Measurements from ENCODE around the gene EBF3. TPM values are rescaled to one million over a fixed set of nuclear protein-coding genes. Genes with fewer than 3 reads are reported as not detected.

The EBF3 gene
- total and polyA plus RNA-seq, 9 of the 15 experiments (the other 6 are each of a cell fraction or from before 2014, with no cell fraction given): not detected

- Histone ChIP-seq H3K4me1 (replicated peaks in 1 of 2; ENCODE audit: control insufficient read depth in 2 of 2, insufficient read depth in 2 of 2, low read length in 2 of 2) (no peaks in the 10 kb centered on the region), H3K27me3 (ENCODE audit: control insufficient read depth in 2 of 2, insufficient read depth in 2 of 2, low read length in 2 of 2) (peaks cover 3 to 47% of the 10 kb centered on the region in 2 experiments; a peak in 3 of 5 replicates), H4K20me1 (replicated peaks; ENCODE audit: control insufficient read depth, insufficient read depth, low read length) (no peaks in the 10 kb centered on the region; the same call in 1 of the 2 replicates), H3K9me1 (ENCODE audit: control insufficient read depth, insufficient read depth, low read length) (no peaks in the 10 kb centered on the region), H3K27ac (ENCODE audit: extremely low read depth, low read depth, low read length) (no peak overlapping the region), H3K9me3 (replicated peaks; ENCODE audit: control insufficient read depth, insufficient read depth, low read depth, low read length) (no peaks in the 10 kb centered on the region), H3K4me2 (ENCODE audit: insufficient read depth, low read length) (no peak overlapping the region), H3K79me2 (ENCODE audit: control insufficient read depth, insufficient read depth, low read length) (no peaks in the 10 kb centered on the region), H3K36me3 (ENCODE audit: control insufficient read depth, insufficient read depth, low read length) (no peaks in the 10 kb centered on the region), H3K4me3 (no peak overlapping the region), H3K9ac (ENCODE audit: insufficient read depth in 1 of 2, low read depth in 2 of 2, low read length in 2 of 2) (no peak overlapping the region), H2AFZ (ENCODE audit: low read depth, low read length) (no peak overlapping the region)
- ChIA-PET CTCF (ENCODE audit: low intra/inter-chr PET ratio) (no interaction called here), POLR2A (no interaction called here)
- intact Hi-C loops (cut with micrococcal nuclease) (no loop called here), in situ Hi-C loops (cut with MboI) (no loop called here)
- 0% methylated on average over 13 of the region's 15 CpGs for WGBS (ENCODE audit: insufficient coverage, low coverage, missing lambda C conversion rate)
- ATAC-seq (no peak), FAIRE-seq (no peak), DNase-seq (ENCODE audit: extremely low read depth in 1 of 4, low spot score in 3 of 4) (no peak)
- TF ChIP-seq CHCHD3 (CRISPR knock-in tag; IDR thresholded peaks at IDR 0.05) (no peak), E2F5 (CRISPR knock-in tag; IDR thresholded peaks at IDR 0.05) (no peak), ZFP1 (CRISPR knock-in tag; IDR thresholded peaks at IDR 0.05) (no peak), KDM2B (CRISPR knock-in tag; IDR thresholded peaks at IDR 0.05) (no peak), FOS (IDR thresholded peaks at IDR 0.05; ENCODE audit: extremely low read depth, insufficient read length) (no peak), TSC22D4 (tag; IDR thresholded peaks at IDR 0.05) (no peak), NR3C1 (CRISPR knock-in tag; IDR thresholded peaks at IDR 0.05) (no peak), NR0B1 (IDR thresholded peaks at IDR 0.05; ENCODE audit: partially characterized antibody) (no peak), HOMEZ (CRISPR knock-in tag; IDR thresholded peaks at IDR 0.05) (no peak), BACH1 (tag; IDR thresholded peaks at IDR 0.05) (no peak), GATAD2B (IDR thresholded peaks at IDR 0.05; ENCODE audit: borderline replicate concordance) (no peak)
- TF ChIP-seq, protein P1, sequence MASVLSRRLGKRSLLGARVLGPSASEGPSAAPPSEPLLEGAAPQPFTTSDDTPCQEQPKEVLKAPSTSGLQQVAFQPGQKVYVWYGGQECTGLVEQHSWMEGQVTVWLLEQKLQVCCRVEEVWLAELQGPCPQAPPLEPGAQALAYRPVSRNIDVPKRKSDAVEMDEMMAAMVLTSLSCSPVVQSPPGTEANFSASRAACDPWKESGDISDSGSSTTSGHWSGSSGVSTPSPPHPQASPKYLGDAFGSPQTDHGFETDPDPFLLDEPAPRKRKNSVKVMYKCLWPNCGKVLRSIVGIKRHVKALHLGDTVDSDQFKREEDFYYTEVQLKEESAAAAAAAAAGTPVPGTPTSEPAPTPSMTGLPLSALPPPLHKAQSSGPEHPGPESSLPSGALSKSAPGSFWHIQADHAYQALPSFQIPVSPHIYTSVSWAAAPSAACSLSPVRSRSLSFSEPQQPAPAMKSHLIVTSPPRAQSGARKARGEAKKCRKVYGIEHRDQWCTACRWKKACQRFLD (CRISPR knock-in tag; IDR thresholded peaks at IDR 0.05): no peak
- TF ChIP-seq, protein P2, sequence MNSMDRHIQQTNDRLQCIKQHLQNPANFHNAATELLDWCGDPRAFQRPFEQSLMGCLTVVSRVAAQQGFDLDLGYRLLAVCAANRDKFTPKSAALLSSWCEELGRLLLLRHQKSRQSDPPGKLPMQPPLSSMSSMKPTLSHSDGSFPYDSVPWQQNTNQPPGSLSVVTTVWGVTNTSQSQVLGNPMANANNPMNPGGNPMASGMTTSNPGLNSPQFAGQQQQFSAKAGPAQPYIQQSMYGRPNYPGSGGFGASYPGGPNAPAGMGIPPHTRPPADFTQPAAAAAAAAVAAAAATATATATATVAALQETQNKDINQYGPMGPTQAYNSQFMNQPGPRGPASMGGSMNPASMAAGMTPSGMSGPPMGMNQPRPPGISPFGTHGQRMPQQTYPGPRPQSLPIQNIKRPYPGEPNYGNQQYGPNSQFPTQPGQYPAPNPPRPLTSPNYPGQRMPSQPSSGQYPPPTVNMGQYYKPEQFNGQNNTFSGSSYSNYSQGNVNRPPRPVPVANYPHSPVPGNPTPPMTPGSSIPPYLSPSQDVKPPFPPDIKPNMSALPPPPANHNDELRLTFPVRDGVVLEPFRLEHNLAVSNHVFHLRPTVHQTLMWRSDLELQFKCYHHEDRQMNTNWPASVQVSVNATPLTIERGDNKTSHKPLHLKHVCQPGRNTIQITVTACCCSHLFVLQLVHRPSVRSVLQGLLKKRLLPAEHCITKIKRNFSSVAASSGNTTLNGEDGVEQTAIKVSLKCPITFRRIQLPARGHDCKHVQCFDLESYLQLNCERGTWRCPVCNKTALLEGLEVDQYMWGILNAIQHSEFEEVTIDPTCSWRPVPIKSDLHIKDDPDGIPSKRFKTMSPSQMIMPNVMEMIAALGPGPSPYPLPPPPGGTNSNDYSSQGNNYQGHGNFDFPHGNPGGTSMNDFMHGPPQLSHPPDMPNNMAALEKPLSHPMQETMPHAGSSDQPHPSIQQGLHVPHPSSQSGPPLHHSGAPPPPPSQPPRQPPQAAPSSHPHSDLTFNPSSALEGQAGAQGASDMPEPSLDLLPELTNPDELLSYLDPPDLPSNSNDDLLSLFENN (IDR thresholded peaks at IDR 0.05; ENCODE audit: low read depth in 2 of 2, low read length in 2 of 2): no peak
- no TSS peak for BruUV-seq (replicated peaks)
These were observed 100.8 kb downstream of the EBF3 start for GRCh38 chr10:129863201-129863663.
